NCI-H1105 treated with DMSO at 0.1 percent for 48 hours (cell line): ENCODE measurements around the gene SPINK4.

Source experiments
- DNase-seq: peaks from one replicate; lab custom pipeline; 2025; lab: John Stamatoyannopoulos, UW

The SPINK4 gene

GRCh38 chr9:33229359-33230114 lies 10.4 kb upstream of the SPINK4 start:
- DNase-seq = peak; percentile 81

- no peak for DNase-seq
Observed at GRCh38 chr9:33230756-33231622, 9.0 kb upstream of the SPINK4 start.

GRCh38 chr9:33231623-33231942 lies 8.4 kb upstream of the SPINK4 start:
- no peak for DNase-seq

GRCh38 chr9:33232815-33233214 lies 7.2 kb upstream of the SPINK4 start:
- DNase-seq = no peak

- DNase-seq = peak; percentile 66
Observed at GRCh38 chr9:33233626-33234342, 6.2 kb upstream of the SPINK4 start.

GRCh38 chr9:33234511-33235467 lies 5.2 kb upstream of the SPINK4 start:
- DNase-seq = no peak

- DNase-seq = no peak
Observed at GRCh38 chr9:33236571-33236970, 3.4 kb upstream of the SPINK4 start.

- no peak for DNase-seq
Observed at GRCh38 chr9:33241298-33241697, 1.3 kb downstream of the SPINK4 start.

GRCh38 chr9:33242609-33243134 lies 2.7 kb downstream of the SPINK4 start:
- DNase-seq = no peak

- DNase-seq = no peak
Observed at GRCh38 chr9:33244137-33244784, 4.3 kb downstream of the SPINK4 start.

- no peak for DNase-seq
Observed at GRCh38 chr9:33245341-33245740, 5.4 kb downstream of the SPINK4 start.

- no peak for DNase-seq
Observed at GRCh38 chr9:33246269-33246860, 6.4 kb downstream of the SPINK4 start.

GRCh38 chr9:33248606-33249005 lies 8.6 kb downstream of the SPINK4 start:
- no peak for DNase-seq

- no peak for DNase-seq
Observed at GRCh38 chr9:33249087-33249658, 9.2 kb downstream of the SPINK4 start.

GRCh38 chr9:33249983-33250382 lies 10.0 kb downstream of the SPINK4 start:
- DNase-seq = no peak

GRCh38 chr9:33250458-33250995 lies 10.6 kb downstream of the SPINK4 start:
- no peak for DNase-seq

GRCh38 chr9:33254211-33254610 lies 14.2 kb downstream of the SPINK4 start:
- DNase-seq = no peak

GRCh38 chr9:33255014-33255413 lies 15.0 kb downstream of the SPINK4 start:
- DNase-seq = no peak

GRCh38 chr9:33255471-33255870 lies 15.5 kb downstream of the SPINK4 start:
- no peak for DNase-seq

- DNase-seq = no peak
Observed at GRCh38 chr9:33256236-33256635, 16.3 kb downstream of the SPINK4 start.
